HepG2 (cell line): Measurements from ENCODE around the gene MRPS21. TPM values are rescaled to one million over a fixed set of nuclear protein-coding genes. Genes with fewer than 3 reads are reported as not detected.

Experiments used
- HIVEP1 ChIP-seq: sonication (generic); formaldehyde crosslinking; IDR thresholded peaks from 2 replicates; pipeline ENCODE4 v1.4.0; 2020; ENCODE audit warnings: mild to moderate bottlenecking, missing genetic modification reagents
- MAFK ChIP-seq, 2 experiments: IDR thresholded peaks in 1 of 2; conservative IDR thresholded peaks in 1 of 2; 2 replicates each; pipeline ENCODE4 v1.6.1; 2011; ENCODE audit warnings: improper control_type of control experiment in 2 of 2, low read length in 2 of 2
- SIX1 ChIP-seq: sonication (generic); formaldehyde crosslinking; IDR thresholded peaks from 2 replicates; pipeline ENCODE4 v1.4.0; 2020; ENCODE audit warnings: missing genetic modification reagents, borderline replicate concordance
- ZFP90 ChIP-seq: sonication (generic); formaldehyde crosslinking; IDR thresholded peaks from 2 replicates; pipeline ENCODE4 v1.8.0; 2022; ENCODE audit warnings: missing genetic modification reagents, mild to moderate bottlenecking, inconsistent platforms, borderline replicate concordance
- polyA plus RNA-seq, 8 experiments: library from polyadenylated mRNA; depleted of rRNA in 3 of 8; stranded (reverse) in 7 of 8; unstranded in 1 of 8; fragments of >200 nt; fragmentation: Illumina TruSeq in 4 of 8; extraction: Trizol in 4 of 8; gene quantifications; 2 replicates each; pipeline versions ENCODE4 v1.2.1 to v1.2.3, GENCODE V29; 2011 to 2016; ENCODE audit warnings: low read depth in 4 of 8, missing spikeins in 1 of 8, mixed read lengths in 1 of 8; ENCODE audit not compliant: insufficient read depth in 1 of 8
- total RNA-seq, 5 experiments: library from RNA; depleted of rRNA; stranded (reverse); fragments of >200 nt; fragmentation: Illumina TruSeq; extraction: Trizol; gene quantifications; 2 replicates each; pipeline ENCODE4 v1.2.3, GENCODE V29; 2016; ENCODE audit warnings: low read depth in 1 of 5
- TF ChIP-seq, protein P1 (sequence below): sonication (generic); formaldehyde crosslinking; IDR thresholded peaks from 2 replicates; pipeline ENCODE4 v1.5.1; 2020; ENCODE audit warnings: missing genetic modification reagents, mild to moderate bottlenecking, borderline replicate concordance
- TF ChIP-seq, protein P2 (sequence below): sonication (generic); formaldehyde crosslinking; IDR thresholded peaks from 2 replicates; pipeline ENCODE4 v1.4.0; 2020; ENCODE audit warnings: missing genetic modification reagents
- TF ChIP-seq, protein P3 (sequence below): sonication (generic); formaldehyde crosslinking; IDR thresholded peaks from 2 replicates; pipeline ENCODE4 v1.5.0; 2020; ENCODE audit warnings: mild to moderate bottlenecking, missing genetic modification reagents
- TF ChIP-seq, protein P4 (sequence below): sonication (generic); formaldehyde crosslinking; IDR thresholded peaks from 2 replicates; pipeline ENCODE4 v1.8.1; 2023; ENCODE audit warnings: mild to moderate bottlenecking, missing genetic modification reagents, borderline replicate concordance
- TF ChIP-seq, protein P5 (sequence below): IDR thresholded peaks from 2 replicates; pipeline ENCODE4 v1.6.1; 2016; ENCODE audit warnings: low read depth, missing genetic modification reagents, missing compliant biosample characterization
- TF ChIP-seq, protein P6 (sequence below): IDR thresholded peaks from 2 replicates; pipeline ENCODE4 v1.6.1; 2012; ENCODE audit warnings: low read depth, low read length, improper control_type of control experiment

Gene MRPS21
- total and polyA plus RNA-seq, 2 of the 13 experiments (the other 11 are each of a cell fraction or from before 2014, with no cell fraction given) = 59.4 to 64.2 TPM

DNA sequence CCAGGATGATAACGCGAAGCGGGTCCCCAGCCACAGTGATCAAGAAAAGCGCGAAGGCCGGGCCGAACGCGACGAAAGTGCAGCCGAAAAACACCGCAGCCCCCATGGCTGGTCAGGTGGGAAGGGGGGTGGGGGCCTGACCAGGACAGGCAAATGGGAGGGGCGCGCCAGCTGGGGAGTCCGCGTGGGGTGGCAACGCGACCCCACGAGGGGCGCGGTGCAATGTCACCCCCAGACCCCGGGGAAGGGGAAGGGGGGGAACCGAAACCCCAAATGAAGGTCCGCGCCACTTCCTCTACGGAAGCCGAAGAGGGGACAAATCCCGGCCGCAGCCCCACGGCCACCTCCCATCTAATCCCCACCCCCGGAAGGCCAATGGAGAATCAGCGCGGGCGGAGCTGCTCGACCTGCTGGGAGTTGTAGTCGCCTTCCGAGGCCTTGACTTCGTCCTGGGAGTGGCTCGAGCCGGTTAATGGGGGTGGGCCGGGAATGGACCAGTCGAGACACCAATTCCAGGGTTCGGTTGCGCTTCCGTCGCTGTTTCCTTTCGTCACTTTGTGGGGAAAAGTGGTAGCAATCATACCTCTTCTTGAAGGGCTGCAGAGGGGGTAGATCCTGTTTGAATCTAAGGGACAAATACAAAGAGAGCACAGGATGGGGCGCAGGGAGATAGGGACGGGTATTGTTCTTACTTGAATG is 24.8 kb upstream of the MRPS21 start, which contains the start of gene APH1A (continued):
- TF ChIP-seq SIX1 (CRISPR knock-in tag) (no peak), ZFP90 (CRISPR knock-in tag) (peak; percentile 85; the same call in 1 of the 2 replicates), HIVEP1 (peak; percentile 62), MAFK (conservative IDR thresholded peaks at IDR 0.05 in 1 of 2, IDR thresholded peaks at IDR 0.05 in 1 of 2; ENCODE audit: low read length in 2 of 2) (no peak)
- TF ChIP-seq, protein P1, sequence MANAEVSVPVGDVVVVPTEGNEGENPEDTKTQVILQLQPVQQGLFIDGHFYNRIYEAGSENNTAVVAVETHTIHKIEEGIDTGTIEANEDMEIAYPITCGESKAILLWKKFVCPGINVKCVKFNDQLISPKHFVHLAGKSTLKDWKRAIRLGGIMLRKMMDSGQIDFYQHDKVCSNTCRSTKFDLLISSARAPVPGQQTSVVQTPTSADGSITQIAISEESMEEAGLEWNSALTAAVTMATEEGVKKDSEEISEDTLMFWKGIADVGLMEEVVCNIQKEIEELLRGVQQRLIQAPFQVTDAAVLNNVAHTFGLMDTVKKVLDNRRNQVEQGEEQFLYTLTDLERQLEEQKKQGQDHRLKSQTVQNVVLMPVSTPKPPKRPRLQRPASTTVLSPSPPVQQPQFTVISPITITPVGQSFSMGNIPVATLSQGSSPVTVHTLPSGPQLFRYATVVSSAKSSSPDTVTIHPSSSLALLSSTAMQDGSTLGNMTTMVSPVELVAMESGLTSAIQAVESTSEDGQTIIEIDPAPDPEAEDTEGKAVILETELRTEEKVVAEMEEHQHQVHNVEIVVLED = peak; percentile 68
- TF ChIP-seq, protein P2, sequence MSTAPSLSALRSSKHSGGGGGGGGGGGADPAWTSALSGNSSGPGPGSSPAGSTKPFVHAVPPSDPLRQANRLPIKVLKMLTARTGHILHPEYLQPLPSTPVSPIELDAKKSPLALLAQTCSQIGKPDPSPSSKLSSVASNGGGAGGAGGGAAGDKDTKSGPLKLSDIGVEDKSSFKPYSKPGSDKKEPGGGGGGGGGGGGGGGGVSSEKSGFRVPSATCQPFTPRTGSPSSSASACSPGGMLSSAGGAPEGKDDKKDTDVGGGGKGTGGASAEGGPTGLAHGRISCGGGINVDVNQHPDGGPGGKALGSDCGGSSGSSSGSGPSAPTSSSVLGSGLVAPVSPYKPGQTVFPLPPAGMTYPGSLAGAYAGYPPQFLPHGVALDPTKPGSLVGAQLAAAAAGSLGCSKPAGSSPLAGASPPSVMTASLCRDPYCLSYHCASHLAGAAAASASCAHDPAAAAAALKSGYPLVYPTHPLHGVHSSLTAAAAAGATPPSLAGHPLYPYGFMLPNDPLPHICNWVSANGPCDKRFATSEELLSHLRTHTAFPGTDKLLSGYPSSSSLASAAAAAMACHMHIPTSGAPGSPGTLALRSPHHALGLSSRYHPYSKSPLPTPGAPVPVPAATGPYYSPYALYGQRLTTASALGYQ (CRISPR knock-in tag) = 0 out of 2 replicates have a peak, but pooled peaks have one; percentile 49
- TF ChIP-seq, protein P3, sequence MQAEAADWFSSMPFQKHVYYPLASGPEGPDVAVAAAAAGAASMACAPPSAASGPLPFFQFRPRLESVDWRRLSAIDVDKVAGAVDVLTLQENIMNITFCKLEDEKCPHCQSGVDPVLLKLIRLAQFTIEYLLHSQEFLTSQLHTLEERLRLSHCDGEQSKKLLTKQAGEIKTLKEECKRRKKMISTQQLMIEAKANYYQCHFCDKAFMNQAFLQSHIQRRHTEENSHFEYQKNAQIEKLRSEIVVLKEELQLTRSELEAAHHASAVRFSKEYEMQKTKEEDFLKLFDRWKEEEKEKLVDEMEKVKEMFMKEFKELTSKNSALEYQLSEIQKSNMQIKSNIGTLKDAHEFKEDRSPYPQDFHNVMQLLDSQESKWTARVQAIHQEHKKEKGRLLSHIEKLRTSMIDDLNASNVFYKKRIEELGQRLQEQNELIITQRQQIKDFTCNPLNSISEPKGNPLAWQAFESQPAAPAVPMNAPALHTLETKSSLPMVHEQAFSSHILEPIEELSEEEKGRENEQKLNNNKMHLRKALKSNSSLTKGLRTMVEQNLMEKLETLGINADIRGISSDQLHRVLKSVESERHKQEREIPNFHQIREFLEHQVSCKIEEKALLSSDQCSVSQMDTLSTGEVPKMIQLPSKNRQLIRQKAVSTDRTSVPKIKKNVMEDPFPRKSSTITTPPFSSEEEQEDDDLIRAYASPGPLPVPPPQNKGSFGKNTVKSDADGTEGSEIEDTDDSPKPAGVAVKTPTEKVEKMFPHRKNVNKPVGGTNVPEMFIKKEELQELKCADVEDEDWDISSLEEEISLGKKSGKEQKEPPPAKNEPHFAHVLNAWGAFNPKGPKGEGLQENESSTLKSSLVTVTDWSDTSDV (CRISPR knock-in tag) = 0 out of 2 replicates have a peak, but pooled peaks have one; percentile 30
- TF ChIP-seq, protein P4, sequence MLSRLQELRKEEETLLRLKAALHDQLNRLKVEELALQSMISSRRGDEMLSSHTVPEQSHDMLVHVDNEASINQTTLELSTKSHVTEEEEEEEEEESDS (CRISPR knock-in tag) = no peak
- TF ChIP-seq, protein P5, sequence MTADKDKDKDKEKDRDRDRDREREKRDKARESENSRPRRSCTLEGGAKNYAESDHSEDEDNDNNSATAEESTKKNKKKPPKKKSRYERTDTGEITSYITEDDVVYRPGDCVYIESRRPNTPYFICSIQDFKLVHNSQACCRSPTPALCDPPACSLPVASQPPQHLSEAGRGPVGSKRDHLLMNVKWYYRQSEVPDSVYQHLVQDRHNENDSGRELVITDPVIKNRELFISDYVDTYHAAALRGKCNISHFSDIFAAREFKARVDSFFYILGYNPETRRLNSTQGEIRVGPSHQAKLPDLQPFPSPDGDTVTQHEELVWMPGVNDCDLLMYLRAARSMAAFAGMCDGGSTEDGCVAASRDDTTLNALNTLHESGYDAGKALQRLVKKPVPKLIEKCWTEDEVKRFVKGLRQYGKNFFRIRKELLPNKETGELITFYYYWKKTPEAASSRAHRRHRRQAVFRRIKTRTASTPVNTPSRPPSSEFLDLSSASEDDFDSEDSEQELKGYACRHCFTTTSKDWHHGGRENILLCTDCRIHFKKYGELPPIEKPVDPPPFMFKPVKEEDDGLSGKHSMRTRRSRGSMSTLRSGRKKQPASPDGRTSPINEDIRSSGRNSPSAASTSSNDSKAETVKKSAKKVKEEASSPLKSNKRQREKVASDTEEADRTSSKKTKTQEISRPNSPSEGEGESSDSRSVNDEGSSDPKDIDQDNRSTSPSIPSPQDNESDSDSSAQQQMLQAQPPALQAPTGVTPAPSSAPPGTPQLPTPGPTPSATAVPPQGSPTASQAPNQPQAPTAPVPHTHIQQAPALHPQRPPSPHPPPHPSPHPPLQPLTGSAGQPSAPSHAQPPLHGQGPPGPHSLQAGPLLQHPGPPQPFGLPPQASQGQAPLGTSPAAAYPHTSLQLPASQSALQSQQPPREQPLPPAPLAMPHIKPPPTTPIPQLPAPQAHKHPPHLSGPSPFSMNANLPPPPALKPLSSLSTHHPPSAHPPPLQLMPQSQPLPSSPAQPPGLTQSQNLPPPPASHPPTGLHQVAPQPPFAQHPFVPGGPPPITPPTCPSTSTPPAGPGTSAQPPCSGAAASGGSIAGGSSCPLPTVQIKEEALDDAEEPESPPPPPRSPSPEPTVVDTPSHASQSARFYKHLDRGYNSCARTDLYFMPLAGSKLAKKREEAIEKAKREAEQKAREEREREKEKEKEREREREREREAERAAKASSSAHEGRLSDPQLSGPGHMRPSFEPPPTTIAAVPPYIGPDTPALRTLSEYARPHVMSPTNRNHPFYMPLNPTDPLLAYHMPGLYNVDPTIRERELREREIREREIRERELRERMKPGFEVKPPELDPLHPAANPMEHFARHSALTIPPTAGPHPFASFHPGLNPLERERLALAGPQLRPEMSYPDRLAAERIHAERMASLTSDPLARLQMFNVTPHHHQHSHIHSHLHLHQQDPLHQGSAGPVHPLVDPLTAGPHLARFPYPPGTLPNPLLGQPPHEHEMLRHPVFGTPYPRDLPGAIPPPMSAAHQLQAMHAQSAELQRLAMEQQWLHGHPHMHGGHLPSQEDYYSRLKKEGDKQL (CRISPR knock-in tag) = no peak
- TF ChIP-seq, protein P6, sequence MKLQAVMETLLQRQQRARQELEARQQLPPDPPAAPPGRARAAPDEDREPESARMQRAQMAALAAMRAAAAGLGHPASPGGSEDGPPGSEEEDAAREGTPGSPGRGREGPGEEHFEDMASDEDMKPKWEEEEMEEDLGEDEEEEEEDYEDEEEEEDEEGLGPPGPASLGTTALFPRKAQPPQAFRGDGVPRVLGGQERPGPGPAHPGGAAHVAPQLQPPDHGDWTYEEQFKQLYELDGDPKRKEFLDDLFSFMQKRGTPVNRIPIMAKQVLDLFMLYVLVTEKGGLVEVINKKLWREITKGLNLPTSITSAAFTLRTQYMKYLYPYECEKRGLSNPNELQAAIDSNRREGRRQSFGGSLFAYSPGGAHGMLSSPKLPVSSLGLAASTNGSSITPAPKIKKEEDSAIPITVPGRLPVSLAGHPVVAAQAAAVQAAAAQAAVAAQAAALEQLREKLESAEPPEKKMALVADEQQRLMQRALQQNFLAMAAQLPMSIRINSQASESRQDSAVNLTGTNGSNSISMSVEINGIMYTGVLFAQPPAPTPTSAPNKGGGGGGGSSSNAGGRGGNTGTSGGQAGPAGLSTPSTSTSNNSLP = no peak
